Hepatocyte (in vitro differentiated cells): ENCODE data around the gene SCGB1A1. TPM values are rescaled to one million over a fixed set of nuclear protein-coding genes. Genes with fewer than 3 reads are reported as not detected.

Experiments
- DNase-seq: peaks from one replicate; pipeline ENCODE4 v3.0.0-alpha.2; 2016; ENCODE audit warnings: low spot score
- H2AFZ ChIP-seq: fragments of 200-600 bp; sonication (generic); 2 replicates; pipeline ENCODE4 v1.6.0; 2016; ENCODE audit warnings: antibody characterized with exemption, mild to moderate bottlenecking
- H3K27ac ChIP-seq: fragments of 200-600 bp; sonication (generic); 2 replicates; pipeline ENCODE4 v1.5.1; 2016; ENCODE audit warnings: mild to moderate bottlenecking
- H3K27me3 ChIP-seq: fragments of 200-600 bp; sonication (generic); 2 replicates; pipeline ENCODE4 v1.6.1; 2016
- H3K36me3 ChIP-seq: fragments of 200-600 bp; sonication (generic); replicated peaks from 2 replicates; pipeline ENCODE4 v1.5.1; 2016; ENCODE audit warnings: low read depth; ENCODE audit not compliant: insufficient read depth
- H3K4me1 ChIP-seq: fragments of 200-600 bp; sonication (generic); 2 replicates; pipeline ENCODE4 v1.5.1; 2016; ENCODE audit warnings: mild to moderate bottlenecking, moderate library complexity; ENCODE audit not compliant: insufficient read depth
- H3K4me2 ChIP-seq: fragments of 200-600 bp; sonication (generic); 2 replicates; pipeline ENCODE4 v1.6.0; 2016
- H3K4me3 ChIP-seq: fragments of 200-600 bp; sonication (generic); 2 replicates; pipeline ENCODE4 v1.5.1; 2016; ENCODE audit warnings: mild to moderate bottlenecking
- H3K79me2 ChIP-seq: fragments of 200-600 bp; sonication (generic); 2 replicates; pipeline ENCODE4 v1.6.0; 2017; ENCODE audit warnings: mild to moderate bottlenecking
- H3K9me2 ChIP-seq: fragments of 200-600 bp; sonication (generic); replicated peaks from 2 replicates; pipeline ENCODE4 v1.6.0; 2017; ENCODE audit warnings: mild to moderate bottlenecking; ENCODE audit not compliant: insufficient read depth
- H3K9me3 ChIP-seq: fragments of 200-600 bp; sonication (generic); 2 replicates; pipeline ENCODE4 v1.5.1; 2016; ENCODE audit warnings: low read depth, mild to moderate bottlenecking
- H4K20me1 ChIP-seq: fragments of 200-600 bp; sonication (generic); 2 replicates; pipeline ENCODE4 v1.6.0; 2016; ENCODE audit warnings: mild to moderate bottlenecking; ENCODE audit not compliant: insufficient read depth, poor library complexity, severe bottlenecking
- CTCF ChIP-seq: fragments of 200-600 bp; sonication (generic); IDR thresholded peaks from 2 replicates; pipeline ENCODE4 v1.5.1; 2016; ENCODE audit warnings: antibody characterized with exemption, mild to moderate bottlenecking; ENCODE audit not compliant: poor library complexity
- EZH2 ChIP-seq: fragments of 200-600 bp; sonication (generic); IDR thresholded peaks from 2 replicates; pipeline ENCODE4 v1.6.1; 2016; ENCODE audit warnings: antibody characterized with exemption, mild to moderate bottlenecking, borderline replicate concordance
- EZH2phosphoT487 ChIP-seq: fragments of 200-600 bp; sonication (generic); IDR thresholded peaks from one replicate; pipeline ENCODE4 v1.6.1; 2018; ENCODE audit warnings: antibody characterized with exemption, mild to moderate bottlenecking, low read depth, moderate library complexity; ENCODE audit not compliant: unreplicated experiment, severe bottlenecking
- WGBS: methylation state at CpG from one replicate; pipeline ENCODE4 v1.1.6; 2016; ENCODE audit warnings: low lambda C conversion rate; ENCODE audit errors: missing lambda C conversion rate; 5-methylcytosine and 5-hydroxymethylcytosine counted together
- polyA plus RNA-seq: library from polyadenylated mRNA; unstranded; fragments of >200 nt; fragmentation: Nextera tagmentation; extraction: Ambion mirVana; gene quantifications from 2 replicates; pipeline ENCODE4 v1.2.1, GENCODE V29; 2016
- total RNA-seq: library from RNA; depleted of rRNA; stranded (reverse); fragments of >200 nt; gene quantifications from 2 replicates; pipeline ENCODE4 v1.2.3, GENCODE V29; 2014

Gene SCGB1A1
- total and polyA plus RNA-seq, 2 experiments from 2014 or later = not detected

DNA sequence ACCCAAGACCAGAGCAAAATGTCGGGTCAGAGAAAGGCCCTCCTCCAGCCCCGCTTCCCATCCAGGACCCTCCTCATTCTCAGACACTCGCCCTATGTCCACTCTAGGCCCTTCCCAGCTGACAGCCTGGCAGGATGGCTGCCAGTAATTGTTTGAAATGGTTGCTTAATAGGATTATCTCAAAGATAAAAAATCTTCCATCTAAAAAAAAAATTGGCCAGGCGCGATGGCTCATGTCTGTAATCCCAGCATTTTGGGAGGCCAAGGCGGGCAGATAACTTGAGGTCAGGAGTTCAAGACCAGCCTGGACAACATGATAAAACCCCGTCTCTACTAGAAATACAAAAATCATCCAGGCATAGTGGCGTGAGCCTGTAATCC, 32.4 kb downstream of the SCGB1A1 start:
- TF ChIP-seq CTCF (no peak), EZH2 (no peak), EZH2phosphoT487 (no peak)
- 74% methylated on average over 8 of the region's 8 CpGs for WGBS

DNA sequence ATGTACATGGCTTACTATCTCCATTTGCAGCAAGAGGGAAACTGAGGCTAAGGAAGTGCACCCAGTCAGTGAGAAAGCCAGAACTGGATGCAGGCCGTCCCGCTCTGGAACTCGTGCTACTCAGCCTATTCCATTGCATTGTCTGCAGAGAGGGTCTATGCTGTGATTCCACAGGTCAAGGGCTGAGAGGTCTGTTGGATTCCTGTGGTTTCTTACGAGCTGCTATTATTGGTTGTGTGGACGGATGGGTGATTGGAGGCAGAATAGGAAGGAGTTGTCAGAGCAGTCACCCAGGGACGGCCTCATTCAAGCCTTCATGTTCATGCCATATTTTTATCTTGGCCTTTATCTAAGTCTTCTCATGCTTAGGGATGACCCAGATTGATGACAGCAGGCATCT, 33.4 kb downstream of the SCGB1A1 start:
- no peak overlapping the region for H2AFZ ChIP-seq
- no peak overlapping the region for H3K4me2 ChIP-seq
- TF ChIP-seq CTCF (no peak), EZH2 (no peak), EZH2phosphoT487 (no peak)
- no peaks in the 10 kb centered on the region for H3K9me2 ChIP-seq
- no peaks in the 10 kb centered on the region for H3K27me3 ChIP-seq
- no peaks in the 10 kb centered on the region for H3K36me3 ChIP-seq
- DNase-seq = no peak
- H3K4me1 ChIP-seq = no peaks in the 10 kb centered on the region
- no peak overlapping the region for H3K4me3 ChIP-seq
- no peak overlapping the region for H3K27ac ChIP-seq
- 62% methylated on average over 6 of the region's 6 CpGs for WGBS
- no peaks in the 10 kb centered on the region for H4K20me1 ChIP-seq
- H3K79me2 ChIP-seq = no peaks in the 10 kb centered on the region
- H3K9me3 ChIP-seq = no peaks in the 10 kb centered on the region

More for the DNA sequence above, 32.4 kb downstream of the SCGB1A1 start:
- Histone ChIP-seq H3K27ac (no peak overlapping the region), H3K36me3 (no peaks in the 10 kb centered on the region), H3K27me3 (no peaks in the 10 kb centered on the region), H3K79me2 (no peaks in the 10 kb centered on the region), H3K9me3 (no peaks in the 10 kb centered on the region), H3K4me1 (peaks cover under 1% of the 10 kb centered on the region), H3K4me2 (no peak overlapping the region), H4K20me1 (no peaks in the 10 kb centered on the region), H3K4me3 (no peak overlapping the region), H2AFZ (no peak overlapping the region), H3K9me2 (no peaks in the 10 kb centered on the region)
- DNase-seq = no peak

DNA sequence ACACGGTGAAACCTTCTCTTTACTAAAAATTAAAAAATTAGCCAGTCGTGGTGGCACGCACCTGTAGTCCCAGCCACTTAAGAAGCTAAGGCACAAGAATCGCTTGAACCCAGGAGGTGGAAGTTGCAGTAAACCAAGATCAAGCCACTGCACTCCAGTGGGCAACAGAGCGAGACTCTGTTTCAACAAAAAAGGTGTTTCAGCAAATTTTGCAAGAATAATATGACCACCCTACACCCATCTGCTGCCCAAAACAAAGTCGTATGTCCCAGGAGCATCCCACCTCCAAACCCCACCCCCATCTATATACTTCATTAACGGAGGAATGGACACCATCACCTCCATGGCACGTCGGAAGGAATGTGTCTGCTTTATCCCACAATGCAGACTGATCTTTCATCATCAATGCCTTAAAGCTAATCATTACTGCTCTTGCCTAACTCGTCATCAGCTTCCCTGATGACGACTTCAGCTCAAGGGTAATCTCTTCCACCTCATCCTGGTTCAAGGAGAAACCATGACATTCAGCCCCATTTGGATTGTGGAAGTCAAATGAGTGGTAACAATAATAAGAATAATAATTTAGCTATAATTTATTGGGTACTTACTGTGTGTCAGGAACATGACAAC, 34.1 kb downstream of the SCGB1A1 start:
- WGBS = 83% methylated on average over 11 of the region's 11 CpGs

More for the DNA sequence above, 34.1 kb downstream of the SCGB1A1 start:
- no peaks in the 10 kb centered on the region for H3K9me2 ChIP-seq
- H3K9me3 ChIP-seq = no peaks in the 10 kb centered on the region
- DNase-seq = no peak
- H4K20me1 ChIP-seq = no peaks in the 10 kb centered on the region
- H3K4me1 ChIP-seq = peaks cover 1% of the 10 kb centered on the region
- no peak overlapping the region for H2AFZ ChIP-seq
- no peaks in the 10 kb centered on the region for H3K36me3 ChIP-seq
- H3K27ac ChIP-seq = no peak overlapping the region
- TF ChIP-seq EZH2 = no peak
- no peak for TF ChIP-seq EZH2phosphoT487
- TF ChIP-seq CTCF = no peak
- H3K27me3 ChIP-seq = no peaks in the 10 kb centered on the region
- no peak overlapping the region for H3K4me2 ChIP-seq
- no peak overlapping the region for H3K4me3 ChIP-seq
- no peaks in the 10 kb centered on the region for H3K79me2 ChIP-seq
